Spleen (tissue), 7 donors: ENCODE data around the gene CAPG.
"Not testable (repeated sequence)": the region's sequence is repeated elsewhere in the genome, so short reads cannot be mapped to it uniquely, and the experiment has no call there.

Experiments used
- CTCF ChIP-seq, 11 experiments: fragments of 200-600 bp in 7 of 11; fragments of 450-650 bp in 4 of 11; sonication (generic) in 4 of 11; IDR thresholded peaks in 8 of 11; conservative IDR thresholded peaks in 3 of 11; 1 replicate in 7 of 11; 2 replicates in 4 of 11; pipeline versions ENCODE4 v1.4.0 to v1.8.0; 2016 to 2021; ENCODE audit warnings: antibody characterized with exemption in 11 of 11, inconsistent platforms in 4 of 11, mild to moderate bottlenecking in 1 of 11
- POLR2A ChIP-seq, 3 donors: fragments of 450-650 bp; IDR thresholded peaks; one replicate each; pipeline ENCODE4 v1.5.1; 2017; ENCODE audit warnings: antibody characterized with exemption in 3 of 3, mild to moderate bottlenecking in 1 of 3
- donor health status: DM: no; HTN: no; CAD: no; lungs with moderate emphysema.
- donor health status: DM: no; HTN: no; CAD: no.
- donor health status: DM: no; HTN: no; CAD: no.

GRCh38 chr2:85414421-85414759 lies 4.2 kb upstream of the CAPG start:
- not testable (repeated sequence) for TF ChIP-seq POLR2A (IDR thresholded peaks at IDR 0.05); CTCF (IDR thresholded peaks at IDR 0.05 in 8 of 11, conservative IDR thresholded peaks at IDR 0.05 in 3 of 11)
